WTC11 (cell line): ENCODE results near the gene SYTL1.

Source experiments
- CBFB ChIP-seq: sonication (generic); formaldehyde crosslinking; IDR thresholded peaks from 2 replicates; pipeline ENCODE4 v1.8.1; 2022; ENCODE audit warnings: mild to moderate bottlenecking, low read depth, missing genetic modification reagents
- CTCF ChIP-seq: fragments of 200-600 bp; IDR thresholded peaks from 2 replicates; pipeline ENCODE4 v1.8.0; 2022; ENCODE audit warnings: antibody characterized with exemption
- GRHL2 ChIP-seq: fragments of 250-450 bp; sonication (Bioruptor Pico); IDR thresholded peaks from 2 replicates; pipeline ENCODE4 v1.8.0; 2022; ENCODE audit warnings: mild to moderate bottlenecking, moderate library complexity; ENCODE audit not compliant: insufficient replicate concordance, severe bottlenecking
- KAT7 ChIP-seq: sonication (generic); formaldehyde crosslinking; IDR thresholded peaks from 2 replicates; pipeline ENCODE4 v1.8.1; 2023; ENCODE audit warnings: missing genetic modification reagents, mild to moderate bottlenecking, borderline replicate concordance
- MAX ChIP-seq: sonication (generic); formaldehyde crosslinking; IDR thresholded peaks from 2 replicates; pipeline ENCODE4 v1.8.0; 2022; ENCODE audit warnings: mild to moderate bottlenecking, missing genetic modification reagents
- SMAD4 ChIP-seq: sonication (generic); formaldehyde crosslinking; IDR thresholded peaks from 2 replicates; pipeline ENCODE4 v1.8.0; 2022; ENCODE audit warnings: mild to moderate bottlenecking, missing genetic modification reagents
- STAT6 ChIP-seq: sonication (generic); formaldehyde crosslinking; conservative IDR thresholded peaks from 2 replicates; pipeline ENCODE4 v1.8.1; 2023; ENCODE audit warnings: mild to moderate bottlenecking, low read depth, missing genetic modification reagents, moderate library complexity
- ZBTB21 ChIP-seq: sonication (generic); formaldehyde crosslinking; IDR thresholded peaks from 2 replicates; pipeline ENCODE4 v1.8.1; 2023; ENCODE audit warnings: mild to moderate bottlenecking, missing genetic modification reagents, borderline replicate concordance
- ZNF423 ChIP-seq: fragments of 250-450 bp; sonication (Bioruptor Pico); IDR thresholded peaks from 2 replicates; pipeline ENCODE4 v2.1.2; 2022; ENCODE audit warnings: mild to moderate bottlenecking, moderate library complexity
- ZNF532 ChIP-seq: fragments of 250-450 bp; sonication (Bioruptor Pico); IDR thresholded peaks from 2 replicates; pipeline ENCODE4 v1.9.0; 2021; ENCODE audit warnings: mild to moderate bottlenecking, borderline replicate concordance

GRCh38 chr1:27400963-27401341 is 59.1 kb downstream of the SYTL1 start:
- TF ChIP-seq ZNF532 = no peak
- no peak for TF ChIP-seq MAX (CRISPR knock-in tag)
- TF ChIP-seq SMAD4 (CRISPR knock-in tag) = no peak
- no peak for TF ChIP-seq CTCF
- TF ChIP-seq STAT6 = no peak
- TF ChIP-seq ZNF423 (CRISPR knock-in tag) = no peak
- TF ChIP-seq CBFB (CRISPR knock-in tag) = no peak
- no peak for TF ChIP-seq GRHL2 (CRISPR knock-in tag)
- TF ChIP-seq KAT7 = no peak
- no peak for TF ChIP-seq ZBTB21 (CRISPR knock-in tag)
